Embryonic facial prominence (tissue), 1 donor: ENCODE results near the gene STMP1.

Experiments used
- DNase-seq: peaks from one replicate; pipeline ENCODE4 v3.0.0-alpha.2; 2016; ENCODE audit errors: extremely low spot score

STMP1 gene

GRCh38 chr7:135718794-135719437, 56.6 kb downstream of the STMP1 start:
- DNase-seq: no peak

GRCh38 chr7:135719688-135720087, 57.4 kb downstream of the STMP1 start:
- DNase-seq: no peak

GRCh38 chr7:135721198-135721820, 59.0 kb downstream of the STMP1 start:
- DNase-seq: no peak

GRCh38 chr7:135723411-135723810, 61.1 kb downstream of the STMP1 start:
- DNase-seq: no peak
